GM23338 (cell line): ENCODE measurements around the gene TBCC. TPM values are rescaled to one million over a fixed set of nuclear protein-coding genes. Genes with fewer than 3 reads are reported as not detected.

ENCODE experiments used
- ATAC-seq: fragments of 200-7000 bp; cut with Tn5 transposase; 3 replicates; pipeline ENCODE4 v1.9.1; 2020
- DNase-seq: peaks from one replicate; pipeline ENCODE4 v3.0.0-alpha.2; 2015; ENCODE audit warnings: low spot score
- H2AFZ ChIP-seq: fragments of 200-600 bp; sonication (generic); 2 replicates; pipeline ENCODE4 v1.8.0; 2016; ENCODE audit warnings: antibody characterized with exemption, mild to moderate bottlenecking, moderate library complexity
- H3F3A ChIP-seq: fragments of 200-600 bp; sonication (generic); replicated peaks from 2 replicates; pipeline ENCODE4 v1.8.0; 2017; ENCODE audit warnings: antibody characterized with exemption, mixed run types, low read depth
- H3K27ac ChIP-seq: fragments of 200-600 bp; sonication (generic); 2 replicates; pipeline ENCODE4 v1.6.1; 2016; ENCODE audit warnings: low read depth
- H3K27me3 ChIP-seq: fragments of 200-600 bp; sonication (generic); 2 replicates; pipeline ENCODE4 v1.8.0; 2016; ENCODE audit warnings: mild to moderate bottlenecking, mixed run types, moderate library complexity; ENCODE audit not compliant: insufficient read depth
- H3K36me3 ChIP-seq: fragments of 200-600 bp; sonication (generic); 2 replicates; pipeline ENCODE4 v1.8.0; 2016; ENCODE audit warnings: mild to moderate bottlenecking; ENCODE audit not compliant: insufficient read depth
- H3K4me1 ChIP-seq: fragments of 200-600 bp; sonication (generic); 2 replicates; pipeline ENCODE4 v1.8.0; 2016; ENCODE audit warnings: mild to moderate bottlenecking, moderate library complexity; ENCODE audit not compliant: insufficient read depth
- H3K4me2 ChIP-seq: fragments of 200-600 bp; sonication (generic); 2 replicates; pipeline ENCODE4 v1.7.1; 2017; ENCODE audit warnings: mixed run types
- H3K4me3 ChIP-seq: fragments of 200-600 bp; sonication (generic); 2 replicates; pipeline ENCODE4 v1.6.1; 2016; ENCODE audit warnings: mixed run types
- H3K79me2 ChIP-seq: fragments of 200-600 bp; sonication (generic); replicated peaks from 2 replicates; pipeline ENCODE4 v1.8.0; 2017; ENCODE audit warnings: mild to moderate bottlenecking; ENCODE audit not compliant: insufficient read depth
- H3K9me2 ChIP-seq: fragments of 200-600 bp; sonication (generic); 2 replicates; pipeline ENCODE4 v1.8.0; 2017; ENCODE audit not compliant: insufficient read depth
- H4K20me1 ChIP-seq: fragments of 200-600 bp; sonication (generic); replicated peaks from 2 replicates; pipeline ENCODE4 v1.8.0; 2017; ENCODE audit warnings: mild to moderate bottlenecking; ENCODE audit not compliant: insufficient read depth
- H3K27ac Mint-ChIP-seq: 2 replicates; pipeline ENCODE4 v1.8.0; 2020; ENCODE audit warnings: inconsistent platforms, mild to moderate bottlenecking, moderate library complexity, mixed read lengths
- H3K27me3 Mint-ChIP-seq: 3 replicates; pipeline ENCODE4 v1.8.0; 2022; ENCODE audit warnings: low read depth, mild to moderate bottlenecking, moderate library complexity, mixed read lengths, inconsistent platforms; ENCODE audit not compliant: insufficient read depth, poor library complexity
- H3K36me3 Mint-ChIP-seq: 3 replicates; pipeline ENCODE4 v1.8.0; 2021; ENCODE audit warnings: low read depth, mild to moderate bottlenecking, inconsistent platforms, moderate library complexity, mixed read lengths
- H3K4me1 Mint-ChIP-seq: 3 replicates; pipeline ENCODE4 v1.8.0; 2020; ENCODE audit warnings: mild to moderate bottlenecking, inconsistent platforms, mixed read lengths
- H3K4me3 Mint-ChIP-seq: 3 replicates; pipeline ENCODE4 v1.8.0; 2021; ENCODE audit warnings: moderate library complexity, mild to moderate bottlenecking, inconsistent platforms, mixed read lengths
- H3K9me3 Mint-ChIP-seq: 3 replicates; pipeline ENCODE4 v1.8.0; 2020; ENCODE audit warnings: moderate library complexity, mild to moderate bottlenecking, inconsistent platforms, mixed read lengths
- CREB1 ChIP-seq: fragments of 250-450 bp; sonication (Bioruptor Pico); IDR thresholded peaks from 2 replicates; pipeline ENCODE4 v1.5.0; 2020; ENCODE audit warnings: low read depth, mild to moderate bottlenecking, moderate library complexity
- EZH2 ChIP-seq: fragments of 200-600 bp; sonication (generic); IDR thresholded peaks from one replicate; pipeline ENCODE4 v1.8.0; 2017; ENCODE audit warnings: antibody characterized with exemption, mild to moderate bottlenecking, low read depth; ENCODE audit not compliant: unreplicated experiment
- EZH2phosphoT487 ChIP-seq: fragments of 200-600 bp; sonication (generic); IDR thresholded peaks from one replicate; pipeline ENCODE4 v1.8.1; 2018; ENCODE audit warnings: antibody characterized with exemption; ENCODE audit not compliant: unreplicated experiment
- JUNB ChIP-seq: IDR thresholded peaks from one replicate; pipeline ENCODE4 v1.6.1; 2016; ENCODE audit warnings: antibody characterized with exemption; ENCODE audit not compliant: unreplicated experiment
- NANOG ChIP-seq: IDR thresholded peaks from 2 replicates; pipeline ENCODE4 v1.6.1; 2016; ENCODE audit warnings: antibody characterized with exemption, borderline replicate concordance
- POLR2AphosphoS5 ChIP-seq: IDR thresholded peaks from 2 replicates; pipeline ENCODE4 v1.6.1; 2016; ENCODE audit warnings: antibody characterized with exemption, low read depth
- ZNF331 ChIP-seq: fragments of 250-450 bp; sonication (Bioruptor Pico); IDR thresholded peaks from 2 replicates; pipeline ENCODE4 v1.5.0; 2020; ENCODE audit warnings: low read depth, mild to moderate bottlenecking, moderate library complexity
- polyA plus RNA-seq: library from polyadenylated mRNA; unstranded; fragments of >200 nt; fragmentation: Nextera tagmentation; extraction: Ambion mirVana; gene quantifications from 2 replicates; pipeline ENCODE4 v1.2.1, GENCODE V29; 2016
- total RNA-seq: library from RNA; depleted of rRNA; stranded (reverse); fragments of >200 nt; shearing (Covaris generic); gene quantifications from 2 replicates; pipeline ENCODE4 v1.2.3, GENCODE V29; 2014
- TF ChIP-seq, protein P1 (sequence below): IDR thresholded peaks from one replicate; pipeline ENCODE4 v1.6.1; 2018; ENCODE audit warnings: antibody characterized with exemption; ENCODE audit not compliant: unreplicated experiment
- TF ChIP-seq, protein P2 (sequence below): IDR thresholded peaks from 2 replicates; pipeline ENCODE4 v1.6.1; 2016; ENCODE audit warnings: antibody characterized with exemption
- TF ChIP-seq, protein P3 (sequence below): fragments of 250-450 bp; sonication (Bioruptor Pico); IDR thresholded peaks from 2 replicates; pipeline ENCODE4 v1.5.0; 2020; ENCODE audit warnings: mild to moderate bottlenecking, moderate library complexity

The TBCC gene
- total and polyA plus RNA-seq, 2 experiments from 2014 or later: 45.0 to 48.3 TPM

DNA sequence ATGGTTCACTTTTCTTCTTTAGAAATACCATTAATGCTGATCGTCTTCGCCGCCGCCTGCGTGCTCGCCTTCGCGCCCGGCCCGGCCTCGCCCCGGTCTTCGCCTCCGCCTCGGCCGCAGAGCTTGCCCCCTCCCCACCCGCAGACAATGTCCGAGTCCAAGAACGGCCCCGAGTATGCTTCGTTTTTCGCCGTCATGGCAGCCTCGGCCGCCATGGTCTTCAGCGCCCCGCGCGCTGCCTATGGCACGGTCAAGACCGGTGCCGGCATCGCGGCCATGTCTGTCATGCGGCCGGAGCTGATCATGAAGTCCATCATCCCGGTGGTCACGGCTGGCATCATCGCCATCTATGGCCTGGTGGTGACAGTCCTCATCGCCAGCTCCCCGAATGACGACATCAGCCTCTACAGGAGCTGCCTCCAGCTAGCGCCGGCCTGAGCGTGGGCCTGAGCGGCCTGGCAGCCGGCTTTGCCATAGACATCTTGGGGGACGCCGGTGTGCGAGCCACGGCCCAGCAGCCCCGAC is 18.8 kb downstream of the TBCC start:
- H3K9me3 Mint-ChIP-seq: no peaks in the 10 kb centered on the region
- Histone ChIP-seq H3K4me3 (no peak overlapping the region), H3K27ac (no peak overlapping the region), H2AFZ (peak overlapping the region; percentile 6; the same call in 1 of the 2 replicates), H3K9me2 (no peaks in the 10 kb centered on the region), H3K36me3 (no peaks in the 10 kb centered on the region), H3F3A (no peaks in the 10 kb centered on the region), H3K27me3 (no peaks in the 10 kb centered on the region), H3K4me2 (no peak overlapping the region), H3K4me1 (no peaks in the 10 kb centered on the region), H3K79me2 (no peaks in the 10 kb centered on the region), H4K20me1 (no peaks in the 10 kb centered on the region)
- no peaks in the 10 kb centered on the region for H3K36me3 Mint-ChIP-seq
- H3K27me3 Mint-ChIP-seq: peaks cover 12% of the 10 kb centered on the region
- H3K4me1 Mint-ChIP-seq: peaks cover 4% of the 10 kb centered on the region
- H3K27ac Mint-ChIP-seq: no peak overlapping the region
- TF ChIP-seq NANOG (no peak), CREB1 (no peak), POLR2AphosphoS5 (no peak), EZH2 (no peak), ZNF331 (CRISPR knock-in tag) (no peak), EZH2phosphoT487 (no peak), JUNB (no peak)
- TF ChIP-seq, protein P1, sequence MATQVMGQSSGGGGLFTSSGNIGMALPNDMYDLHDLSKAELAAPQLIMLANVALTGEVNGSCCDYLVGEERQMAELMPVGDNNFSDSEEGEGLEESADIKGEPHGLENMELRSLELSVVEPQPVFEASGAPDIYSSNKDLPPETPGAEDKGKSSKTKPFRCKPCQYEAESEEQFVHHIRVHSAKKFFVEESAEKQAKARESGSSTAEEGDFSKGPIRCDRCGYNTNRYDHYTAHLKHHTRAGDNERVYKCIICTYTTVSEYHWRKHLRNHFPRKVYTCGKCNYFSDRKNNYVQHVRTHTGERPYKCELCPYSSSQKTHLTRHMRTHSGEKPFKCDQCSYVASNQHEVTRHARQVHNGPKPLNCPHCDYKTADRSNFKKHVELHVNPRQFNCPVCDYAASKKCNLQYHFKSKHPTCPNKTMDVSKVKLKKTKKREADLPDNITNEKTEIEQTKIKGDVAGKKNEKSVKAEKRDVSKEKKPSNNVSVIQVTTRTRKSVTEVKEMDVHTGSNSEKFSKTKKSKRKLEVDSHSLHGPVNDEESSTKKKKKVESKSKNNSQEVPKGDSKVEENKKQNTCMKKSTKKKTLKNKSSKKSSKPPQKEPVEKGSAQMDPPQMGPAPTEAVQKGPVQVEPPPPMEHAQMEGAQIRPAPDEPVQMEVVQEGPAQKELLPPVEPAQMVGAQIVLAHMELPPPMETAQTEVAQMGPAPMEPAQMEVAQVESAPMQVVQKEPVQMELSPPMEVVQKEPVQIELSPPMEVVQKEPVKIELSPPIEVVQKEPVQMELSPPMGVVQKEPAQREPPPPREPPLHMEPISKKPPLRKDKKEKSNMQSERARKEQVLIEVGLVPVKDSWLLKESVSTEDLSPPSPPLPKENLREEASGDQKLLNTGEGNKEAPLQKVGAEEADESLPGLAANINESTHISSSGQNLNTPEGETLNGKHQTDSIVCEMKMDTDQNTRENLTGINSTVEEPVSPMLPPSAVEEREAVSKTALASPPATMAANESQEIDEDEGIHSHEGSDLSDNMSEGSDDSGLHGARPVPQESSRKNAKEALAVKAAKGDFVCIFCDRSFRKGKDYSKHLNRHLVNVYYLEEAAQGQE: no peak
- TF ChIP-seq, protein P2, sequence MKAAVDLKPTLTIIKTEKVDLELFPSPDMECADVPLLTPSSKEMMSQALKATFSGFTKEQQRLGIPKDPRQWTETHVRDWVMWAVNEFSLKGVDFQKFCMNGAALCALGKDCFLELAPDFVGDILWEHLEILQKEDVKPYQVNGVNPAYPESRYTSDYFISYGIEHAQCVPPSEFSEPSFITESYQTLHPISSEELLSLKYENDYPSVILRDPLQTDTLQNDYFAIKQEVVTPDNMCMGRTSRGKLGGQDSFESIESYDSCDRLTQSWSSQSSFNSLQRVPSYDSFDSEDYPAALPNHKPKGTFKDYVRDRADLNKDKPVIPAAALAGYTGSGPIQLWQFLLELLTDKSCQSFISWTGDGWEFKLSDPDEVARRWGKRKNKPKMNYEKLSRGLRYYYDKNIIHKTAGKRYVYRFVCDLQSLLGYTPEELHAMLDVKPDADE: no peak
- TF ChIP-seq, protein P3, sequence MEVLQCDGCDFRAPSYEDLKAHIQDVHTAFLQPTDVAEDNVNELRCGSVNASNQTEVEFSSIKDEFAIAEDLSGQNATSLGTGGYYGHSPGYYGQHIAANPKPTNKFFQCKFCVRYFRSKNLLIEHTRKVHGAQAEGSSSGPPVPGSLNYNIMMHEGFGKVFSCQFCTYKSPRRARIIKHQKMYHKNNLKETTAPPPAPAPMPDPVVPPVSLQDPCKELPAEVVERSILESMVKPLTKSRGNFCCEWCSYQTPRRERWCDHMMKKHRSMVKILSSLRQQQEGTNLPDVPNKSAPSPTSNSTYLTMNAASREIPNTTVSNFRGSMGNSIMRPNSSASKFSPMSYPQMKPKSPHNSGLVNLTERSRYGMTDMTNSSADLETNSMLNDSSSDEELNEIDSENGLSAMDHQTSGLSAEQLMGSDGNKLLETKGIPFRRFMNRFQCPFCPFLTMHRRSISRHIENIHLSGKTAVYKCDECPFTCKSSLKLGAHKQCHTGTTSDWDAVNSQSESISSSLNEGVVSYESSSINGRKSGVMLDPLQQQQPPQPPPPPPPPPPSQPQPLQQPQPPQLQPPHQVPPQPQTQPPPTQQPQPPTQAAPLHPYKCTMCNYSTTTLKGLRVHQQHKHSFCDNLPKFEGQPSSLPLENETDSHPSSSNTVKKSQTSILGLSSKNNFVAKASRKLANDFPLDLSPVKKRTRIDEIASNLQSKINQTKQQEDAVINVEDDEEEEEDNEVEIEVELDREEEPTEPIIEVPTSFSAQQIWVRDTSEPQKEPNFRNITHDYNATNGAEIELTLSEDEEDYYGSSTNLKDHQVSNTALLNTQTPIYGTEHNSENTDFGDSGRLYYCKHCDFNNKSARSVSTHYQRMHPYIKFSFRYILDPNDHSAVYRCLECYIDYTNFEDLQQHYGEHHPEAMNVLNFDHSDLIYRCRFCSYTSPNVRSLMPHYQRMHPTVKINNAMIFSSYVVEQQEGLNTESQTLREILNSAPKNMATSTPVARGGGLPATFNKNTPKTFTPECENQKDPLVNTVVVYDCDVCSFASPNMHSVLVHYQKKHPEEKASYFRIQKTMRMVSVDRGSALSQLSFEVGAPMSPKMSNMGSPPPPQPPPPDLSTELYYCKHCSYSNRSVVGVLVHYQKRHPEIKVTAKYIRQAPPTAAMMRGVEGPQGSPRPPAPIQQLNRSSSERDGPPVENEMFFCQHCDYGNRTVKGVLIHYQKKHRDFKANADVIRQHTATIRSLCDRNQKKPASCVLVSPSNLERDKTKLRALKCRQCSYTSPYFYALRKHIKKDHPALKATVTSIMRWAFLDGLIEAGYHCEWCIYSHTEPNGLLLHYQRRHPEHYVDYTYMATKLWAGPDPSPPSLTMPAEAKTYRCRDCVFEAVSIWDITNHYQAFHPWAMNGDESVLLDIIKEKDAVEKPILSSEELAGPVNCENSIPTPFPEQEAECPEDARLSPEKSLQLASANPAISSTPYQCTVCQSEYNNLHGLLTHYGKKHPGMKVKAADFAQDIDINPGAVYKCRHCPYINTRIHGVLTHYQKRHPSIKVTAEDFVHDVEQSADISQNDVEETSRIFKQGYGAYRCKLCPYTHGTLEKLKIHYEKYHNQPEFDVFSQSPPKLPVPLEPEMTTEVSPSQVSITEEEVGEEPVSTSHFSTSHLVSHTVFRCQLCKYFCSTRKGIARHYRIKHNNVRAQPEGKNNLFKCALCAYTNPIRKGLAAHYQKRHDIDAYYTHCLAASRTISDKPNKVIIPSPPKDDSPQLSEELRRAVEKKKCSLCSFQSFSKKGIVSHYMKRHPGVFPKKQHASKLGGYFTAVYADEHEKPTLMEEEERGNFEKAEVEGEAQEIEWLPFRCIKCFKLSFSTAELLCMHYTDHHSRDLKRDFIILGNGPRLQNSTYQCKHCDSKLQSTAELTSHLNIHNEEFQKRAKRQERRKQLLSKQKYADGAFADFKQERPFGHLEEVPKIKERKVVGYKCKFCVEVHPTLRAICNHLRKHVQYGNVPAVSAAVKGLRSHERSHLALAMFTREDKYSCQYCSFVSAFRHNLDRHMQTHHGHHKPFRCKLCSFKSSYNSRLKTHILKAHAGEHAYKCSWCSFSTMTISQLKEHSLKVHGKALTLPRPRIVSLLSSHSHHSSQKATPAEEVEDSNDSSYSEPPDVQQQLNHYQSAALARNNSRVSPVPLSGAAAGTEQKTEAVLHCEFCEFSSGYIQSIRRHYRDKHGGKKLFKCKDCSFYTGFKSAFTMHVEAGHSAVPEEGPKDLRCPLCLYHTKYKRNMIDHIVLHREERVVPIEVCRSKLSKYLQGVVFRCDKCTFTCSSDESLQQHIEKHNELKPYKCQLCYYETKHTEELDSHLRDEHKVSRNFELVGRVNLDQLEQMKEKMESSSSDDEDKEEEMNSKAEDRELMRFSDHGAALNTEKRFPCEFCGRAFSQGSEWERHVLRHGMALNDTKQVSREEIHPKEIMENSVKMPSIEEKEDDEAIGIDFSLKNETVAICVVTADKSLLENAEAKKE: no peak
- peak; percentile 39 for ATAC-seq
- peak; percentile 30 for DNase-seq
- H3K4me3 Mint-ChIP-seq: no peak overlapping the region
